ENCODE data around the gene NBPF11.
"Not testable (repeated sequence)": the region's sequence is repeated elsewhere in the genome, so short reads cannot be mapped to it uniquely, and the experiment has no call there.

The NBPF11 gene, protein sequence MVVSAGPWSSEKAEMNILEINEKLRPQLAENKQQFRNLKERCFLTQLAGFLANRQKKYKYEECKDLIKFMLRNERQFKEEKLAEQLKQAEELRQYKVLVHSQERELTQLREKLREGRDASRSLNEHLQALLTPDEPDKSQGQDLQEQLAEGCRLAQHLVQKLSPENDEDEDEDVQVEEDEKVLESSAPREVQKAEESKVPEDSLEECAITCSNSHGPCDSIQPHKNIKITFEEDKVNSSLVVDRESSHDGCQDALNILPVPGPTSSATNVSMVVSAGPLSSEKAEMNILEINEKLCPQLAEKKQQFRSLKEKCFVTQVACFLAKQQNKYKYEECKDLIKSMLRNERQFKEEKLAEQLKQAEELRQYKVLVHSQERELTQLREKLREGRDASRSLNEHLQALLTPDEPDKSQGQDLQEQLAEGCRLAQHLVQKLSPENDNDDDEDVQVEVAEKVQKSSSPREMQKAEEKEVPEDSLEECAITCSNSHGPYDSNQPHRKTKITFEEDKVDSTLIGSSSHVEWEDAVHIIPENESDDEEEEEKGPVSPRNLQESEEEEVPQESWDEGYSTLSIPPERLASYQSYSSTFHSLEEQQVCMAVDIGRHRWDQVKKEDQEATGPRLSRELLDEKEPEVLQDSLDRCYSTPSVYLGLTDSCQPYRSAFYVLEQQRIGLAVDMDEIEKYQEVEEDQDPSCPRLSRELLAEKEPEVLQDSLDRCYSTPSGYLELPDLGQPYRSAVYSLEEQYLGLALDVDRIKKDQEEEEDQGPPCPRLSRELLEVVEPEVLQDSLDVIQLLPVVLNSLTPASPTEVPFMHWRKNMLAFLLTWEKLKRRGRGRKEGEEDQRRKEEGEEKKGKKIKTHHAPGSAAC

DNA sequence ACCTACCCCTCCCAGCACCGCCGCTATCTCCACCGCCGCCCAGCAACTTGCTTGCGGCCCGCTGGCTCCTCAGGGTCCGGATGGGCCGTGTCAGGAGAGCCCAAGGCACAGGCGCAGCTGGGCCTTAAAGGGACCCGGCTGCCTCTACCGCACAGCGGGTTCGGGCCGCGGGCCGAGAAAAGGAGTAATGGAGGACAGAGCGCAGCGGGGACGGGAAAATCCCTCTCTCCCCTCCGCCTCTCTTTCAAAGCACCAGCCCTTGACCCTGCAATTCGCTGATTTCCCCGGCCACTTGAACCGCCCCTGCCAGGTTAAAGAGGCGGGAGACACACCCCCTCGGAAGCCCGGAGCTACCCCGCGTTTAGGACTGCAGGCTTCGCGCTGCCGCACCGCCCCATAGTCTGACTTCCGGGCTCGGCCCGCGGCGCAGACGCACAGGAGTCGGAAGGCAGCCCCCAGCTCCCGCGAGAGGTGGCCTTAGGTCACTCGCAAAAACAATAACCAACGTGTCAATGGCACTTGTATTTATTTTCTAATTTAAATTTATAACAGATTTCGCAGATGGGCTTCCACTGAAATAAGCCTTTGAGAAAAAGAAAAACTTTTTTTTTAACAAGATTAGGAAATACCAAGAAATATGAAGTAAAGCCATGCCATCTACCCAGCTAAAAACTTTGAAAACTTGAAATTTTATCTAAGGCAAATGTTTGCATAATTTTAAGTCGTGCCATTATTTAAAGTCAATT lies at the start of gene NBPF11:
Gene NBPF11, minus strand, starts transcription at position 371 of the 746 bp plus-strand sequence. CDS start 25,278 bp downstream, outside the sequence.
- peak; percentile 89 for DNase-seq
- H3K27ac Mint-ChIP-seq = peak within 1 kb of the TSS; percentile 95
- not testable (repeated sequence) for H3K9me3 Mint-ChIP-seq; H3K36me3 Mint-ChIP-seq (ENCODE audit: low read depth); H3K27me3 Mint-ChIP-seq
- H3K4me1 Mint-ChIP-seq (ENCODE audit: low read depth) = peaks cover 14% of the 10 kb centered on the region
- peak within 1 kb of the TSS; percentile 96 for H3K4me3 Mint-ChIP-seq

DNA sequence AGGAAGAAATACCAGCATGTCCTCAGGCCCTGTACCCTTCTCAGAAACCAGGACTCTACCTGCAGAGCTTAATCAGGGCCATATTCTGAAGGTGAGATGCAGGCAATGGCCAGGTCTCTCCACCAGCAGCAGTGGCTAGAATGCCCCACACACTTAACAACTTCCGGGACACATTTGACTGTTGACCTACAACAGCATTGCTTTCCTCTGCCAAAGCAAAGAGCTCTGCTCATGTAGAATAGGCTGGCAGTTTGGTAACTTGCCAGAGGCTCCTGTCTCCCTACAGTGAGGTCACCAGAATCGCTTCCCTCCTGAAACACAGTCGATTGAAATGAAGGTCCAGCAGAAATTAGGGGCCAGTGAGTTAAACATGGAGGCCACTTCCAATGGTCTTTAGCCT lies 45.3 kb upstream of the NBPF11 start:
- H3K27ac Mint-ChIP-seq; H3K36me3 Mint-ChIP-seq (ENCODE audit: low read depth); H3K4me1 Mint-ChIP-seq (ENCODE audit: low read depth); DNase-seq; H3K9me3 Mint-ChIP-seq; H3K27me3 Mint-ChIP-seq; H3K4me3 Mint-ChIP-seq: not testable (repeated sequence)

DNA sequence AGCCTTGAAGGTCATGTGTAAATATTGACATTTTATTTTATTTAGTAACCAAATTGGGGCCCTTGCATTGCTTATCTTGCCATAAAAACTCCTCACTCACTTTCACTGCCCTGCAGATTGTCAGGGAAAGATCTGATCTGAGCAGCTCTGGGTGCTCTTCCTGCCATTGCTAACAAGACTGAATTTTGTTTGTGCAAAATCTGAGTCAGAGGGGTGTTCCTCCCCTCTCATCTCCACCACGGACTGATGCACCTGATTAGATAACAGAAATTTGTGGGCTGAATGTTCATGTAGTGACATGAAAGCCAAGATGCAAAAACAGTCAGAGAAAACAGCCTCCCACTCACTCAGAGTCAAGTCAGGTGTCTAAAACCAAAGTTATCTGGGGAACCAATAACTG lies 44.9 kb upstream of the NBPF11 start:
- not testable (repeated sequence) for H3K27me3 Mint-ChIP-seq; H3K9me3 Mint-ChIP-seq; H3K27ac Mint-ChIP-seq; H3K36me3 Mint-ChIP-seq (ENCODE audit: low read depth); H3K4me3 Mint-ChIP-seq; DNase-seq; H3K4me1 Mint-ChIP-seq (ENCODE audit: low read depth)

DNA sequence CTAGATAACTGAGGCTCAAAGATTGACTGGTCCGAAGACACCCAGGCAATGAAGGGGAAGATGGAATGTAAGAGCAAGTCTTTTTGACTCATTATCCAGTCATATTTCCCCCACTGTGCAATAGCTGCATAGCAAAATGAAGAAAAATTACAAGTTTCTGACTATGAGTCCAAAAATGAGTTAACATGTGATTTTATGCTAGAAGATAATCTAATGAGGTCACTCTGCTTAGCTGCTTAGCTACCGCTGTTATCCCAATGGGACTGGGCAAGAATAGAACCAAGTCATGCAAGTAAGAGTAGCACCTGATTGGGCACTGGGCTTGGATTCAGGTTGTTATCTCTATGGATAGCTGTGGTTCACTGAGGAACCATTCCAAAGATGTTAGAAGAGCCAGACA lies 43.0 kb upstream of the NBPF11 start:
- not testable (repeated sequence) for DNase-seq

DNA sequence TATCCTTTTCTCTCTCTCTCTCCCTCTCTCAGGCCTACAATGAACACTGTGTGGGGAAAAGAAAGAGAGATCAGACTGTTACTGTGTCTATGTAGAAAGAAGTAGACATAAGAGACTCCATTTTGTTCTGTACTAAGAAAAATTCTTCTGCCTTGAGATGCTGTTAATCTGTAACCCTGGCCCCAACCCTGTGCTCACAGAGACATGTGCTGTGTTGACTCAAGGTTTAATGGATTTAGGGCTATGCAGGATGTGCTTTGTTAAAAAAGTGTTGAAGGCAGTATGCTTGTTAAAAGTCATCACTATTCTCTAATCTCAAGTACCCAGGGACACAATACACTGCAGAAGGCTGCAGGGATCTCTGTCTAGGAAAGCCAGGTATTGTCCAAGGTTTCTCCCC lies 36.7 kb upstream of the NBPF11 start:
- not testable (repeated sequence) for DNase-seq; H3K4me3 Mint-ChIP-seq; H3K36me3 Mint-ChIP-seq (ENCODE audit: low read depth); H3K27ac Mint-ChIP-seq; H3K9me3 Mint-ChIP-seq; H3K27me3 Mint-ChIP-seq; H3K4me1 Mint-ChIP-seq (ENCODE audit: low read depth)

More for the DNA sequence above, 43.0 kb upstream of the NBPF11 start:
- not testable (repeated sequence) for H3K36me3 Mint-ChIP-seq (ENCODE audit: low read depth); H3K9me3 Mint-ChIP-seq; H3K27ac Mint-ChIP-seq; H3K4me1 Mint-ChIP-seq (ENCODE audit: low read depth); H3K27me3 Mint-ChIP-seq; H3K4me3 Mint-ChIP-seq

DNA sequence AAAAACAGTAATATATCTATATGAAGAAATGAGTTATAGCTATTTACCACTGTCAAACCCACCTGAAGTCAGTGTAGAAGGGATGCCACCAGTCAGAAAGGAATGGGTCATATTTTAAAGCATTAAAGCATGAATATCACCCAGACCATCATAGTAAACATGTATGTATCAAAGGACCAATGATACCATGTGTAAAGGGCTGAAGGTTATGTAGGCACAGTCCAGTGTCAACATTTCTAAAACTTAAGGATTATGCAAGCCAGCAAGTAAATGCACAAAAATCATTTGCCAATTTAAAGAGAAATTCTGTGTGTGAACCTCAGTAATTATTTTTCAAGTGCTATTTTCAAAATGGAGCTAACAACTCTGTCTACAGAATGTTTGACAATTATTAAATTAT lies 26.6 kb upstream of the NBPF11 start:
- H3K9me3 Mint-ChIP-seq; H3K4me3 Mint-ChIP-seq; H3K27me3 Mint-ChIP-seq; DNase-seq; H3K4me1 Mint-ChIP-seq (ENCODE audit: low read depth); H3K27ac Mint-ChIP-seq; H3K36me3 Mint-ChIP-seq (ENCODE audit: low read depth): not testable (repeated sequence)

DNA sequence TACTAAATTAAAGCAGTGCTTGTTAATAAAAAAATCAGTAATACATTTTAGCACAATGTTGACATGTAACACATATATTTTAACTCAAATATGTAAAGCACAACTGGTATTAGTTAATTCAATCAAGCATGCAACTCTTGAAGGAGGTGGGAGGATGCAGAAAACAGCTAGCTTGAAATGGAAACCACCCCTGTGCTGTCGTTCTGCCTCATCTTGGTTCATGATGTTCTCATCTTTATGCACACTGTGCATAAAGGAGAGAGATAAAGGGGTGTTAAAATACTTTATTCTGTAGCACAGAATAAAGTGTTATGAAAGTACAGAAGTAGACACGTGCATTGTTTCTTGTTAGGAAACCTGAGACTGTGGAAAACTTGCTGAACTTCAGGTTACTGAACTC lies 23.3 kb upstream of the NBPF11 start:
- not testable (repeated sequence) for H3K4me3 Mint-ChIP-seq; H3K27me3 Mint-ChIP-seq; H3K36me3 Mint-ChIP-seq (ENCODE audit: low read depth); H3K4me1 Mint-ChIP-seq (ENCODE audit: low read depth); H3K27ac Mint-ChIP-seq; DNase-seq; H3K9me3 Mint-ChIP-seq

DNA sequence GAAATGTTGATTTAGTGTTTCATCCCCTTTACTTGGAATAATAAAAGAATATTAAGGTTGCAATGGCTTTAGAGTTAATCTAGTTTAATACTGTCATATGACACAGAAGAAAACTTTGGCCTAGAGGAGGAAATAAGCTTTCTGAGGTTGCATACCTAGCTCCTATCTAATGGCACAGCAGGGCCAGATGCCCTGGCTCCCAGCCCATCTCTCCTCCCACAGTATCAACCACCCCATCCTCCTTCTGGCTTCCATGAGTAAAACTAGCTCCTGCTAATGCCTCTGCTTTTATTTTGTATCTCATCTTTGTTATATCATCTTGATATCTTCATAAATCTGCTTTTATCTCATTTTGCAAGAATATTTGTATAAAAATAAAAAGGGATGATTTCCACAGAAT lies 19.9 kb upstream of the NBPF11 start:
- not testable (repeated sequence) for H3K4me3 Mint-ChIP-seq; H3K36me3 Mint-ChIP-seq (ENCODE audit: low read depth); H3K27me3 Mint-ChIP-seq; H3K4me1 Mint-ChIP-seq (ENCODE audit: low read depth); DNase-seq; H3K27ac Mint-ChIP-seq; H3K9me3 Mint-ChIP-seq

DNA sequence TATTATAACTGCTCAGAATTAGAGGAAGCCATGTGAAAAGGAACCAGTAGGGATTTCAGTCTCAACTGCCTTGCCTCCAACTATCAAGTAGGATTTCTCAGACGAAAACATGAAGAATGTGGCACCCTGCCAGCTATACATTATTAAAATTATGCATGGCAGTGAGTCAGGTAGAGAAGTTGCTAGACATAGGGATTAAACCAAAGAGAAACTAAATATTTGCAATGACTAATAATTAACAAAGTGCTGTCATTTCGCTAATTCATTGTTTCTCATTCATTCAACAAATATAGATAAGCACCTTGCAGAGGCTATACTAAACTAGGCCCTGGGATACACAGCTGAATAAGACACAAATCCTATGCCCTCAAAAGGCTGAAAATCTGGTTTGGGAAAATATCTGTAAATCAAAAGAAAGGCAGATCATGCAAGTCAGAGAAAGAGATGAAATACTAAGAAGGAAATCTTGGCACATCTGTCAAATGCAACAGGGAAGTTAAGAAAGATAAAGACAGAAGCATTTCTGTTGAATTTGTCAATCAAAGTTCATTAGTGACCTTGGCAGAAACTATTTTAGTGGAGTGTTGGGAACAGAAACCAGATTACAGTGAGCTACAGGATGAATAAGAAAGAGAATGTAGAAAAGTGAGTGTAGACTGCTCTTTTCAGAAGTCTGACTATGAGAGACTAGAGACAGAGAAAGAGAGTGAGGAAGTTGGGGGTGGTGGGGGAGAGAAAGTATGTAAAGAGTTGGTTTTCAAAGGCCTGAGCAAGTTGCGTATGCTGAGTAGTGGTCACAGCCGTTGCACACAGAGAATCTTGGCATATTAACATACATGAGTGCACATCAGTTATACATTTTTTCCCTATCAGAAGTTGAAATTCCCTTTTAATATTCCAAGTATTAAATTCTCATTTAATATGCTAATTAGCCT lies 14.7 kb upstream of the NBPF11 start:
- DNase-seq = no peak
- H3K9me3 Mint-ChIP-seq = no peaks in the 10 kb centered on the region
- H3K4me1 Mint-ChIP-seq (ENCODE audit: low read depth) = peaks cover 4% of the 10 kb centered on the region
- no peaks in the 10 kb centered on the region for H3K36me3 Mint-ChIP-seq (ENCODE audit: low read depth)
- no peak overlapping the region for H3K27ac Mint-ChIP-seq
- no peak overlapping the region for H3K4me3 Mint-ChIP-seq
- H3K27me3 Mint-ChIP-seq = no peaks in the 10 kb centered on the region

DNA sequence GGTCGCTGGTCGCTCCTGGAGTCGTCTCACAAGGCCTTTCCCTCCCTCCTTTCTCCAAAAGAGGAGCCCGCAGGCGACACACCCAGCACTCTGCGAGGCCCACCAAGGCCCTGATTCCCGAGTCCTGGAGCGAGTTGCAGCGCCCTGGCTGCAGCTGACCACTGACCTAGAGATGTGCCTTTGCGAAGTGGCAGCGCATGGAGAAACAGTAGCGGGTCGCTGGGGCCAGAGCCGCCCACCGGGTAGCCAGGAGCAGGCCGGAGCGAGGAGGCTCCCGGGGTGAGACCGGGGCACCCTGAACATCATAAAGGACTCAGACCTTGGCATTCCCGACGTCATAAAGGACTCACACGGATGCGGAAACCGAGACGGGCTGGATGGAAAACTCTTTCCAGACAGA lies 10.3 kb upstream of the NBPF11 start:
- Mint-ChIP-seq H3K4me1 (ENCODE audit: low read depth) (peaks cover 9% of the 10 kb centered on the region), H3K4me3 (no peak overlapping the region), H3K27ac (no peak overlapping the region), H3K9me3 (no peaks in the 10 kb centered on the region), H3K27me3 (peaks cover 28% of the 10 kb centered on the region), H3K36me3 (ENCODE audit: low read depth) (no peaks in the 10 kb centered on the region)
- no peak for DNase-seq

DNA sequence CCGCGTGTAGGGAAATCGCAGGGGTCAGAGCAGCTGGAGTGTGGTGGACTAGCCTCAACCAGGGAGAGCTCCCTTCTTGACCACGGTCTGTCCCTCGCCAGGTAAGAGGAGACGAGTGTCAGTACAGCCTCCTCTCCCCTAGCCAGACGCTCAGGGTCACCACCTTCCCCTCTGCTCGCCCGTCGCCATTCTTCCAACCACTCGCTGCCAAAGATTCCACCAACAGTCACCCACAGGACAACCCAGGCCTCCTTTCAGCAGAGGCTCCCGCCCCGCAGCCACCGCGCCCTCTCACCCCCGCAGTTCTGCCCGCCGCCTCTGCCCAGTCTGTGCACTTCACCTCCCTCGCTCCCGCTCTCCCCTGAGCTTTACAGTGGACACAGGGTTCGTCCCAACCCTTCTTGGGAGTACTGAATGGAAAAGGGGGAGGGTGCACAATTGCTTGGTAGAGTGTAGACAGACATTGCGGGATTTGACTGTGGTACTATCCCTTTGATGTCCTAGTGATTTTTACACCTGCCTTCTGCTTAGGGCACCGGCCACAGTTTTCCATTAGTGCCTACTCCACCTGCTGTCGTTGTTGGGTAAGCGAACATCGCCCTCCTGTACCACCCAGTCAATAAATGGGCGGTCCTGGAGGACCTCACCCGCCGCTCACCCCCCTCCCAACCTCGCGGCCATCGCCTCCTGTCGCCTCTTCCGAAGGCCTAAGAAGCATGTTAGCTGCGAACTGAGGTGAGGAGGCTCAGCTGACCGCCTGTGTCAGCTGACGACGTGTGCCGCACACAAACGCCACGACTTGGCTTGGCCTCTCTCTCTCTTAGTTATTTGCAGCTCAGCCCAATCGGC lies 9.2 kb upstream of the NBPF11 start:
- DNase-seq = no peak
- Mint-ChIP-seq H3K36me3 (ENCODE audit: low read depth) (no peaks in the 10 kb centered on the region), H3K27me3 (peaks cover 29% of the 10 kb centered on the region), H3K9me3 (no peaks in the 10 kb centered on the region), H3K27ac (no peak overlapping the region), H3K4me1 (ENCODE audit: low read depth) (peaks cover 6% of the 10 kb centered on the region), H3K4me3 (no peak overlapping the region)

DNA sequence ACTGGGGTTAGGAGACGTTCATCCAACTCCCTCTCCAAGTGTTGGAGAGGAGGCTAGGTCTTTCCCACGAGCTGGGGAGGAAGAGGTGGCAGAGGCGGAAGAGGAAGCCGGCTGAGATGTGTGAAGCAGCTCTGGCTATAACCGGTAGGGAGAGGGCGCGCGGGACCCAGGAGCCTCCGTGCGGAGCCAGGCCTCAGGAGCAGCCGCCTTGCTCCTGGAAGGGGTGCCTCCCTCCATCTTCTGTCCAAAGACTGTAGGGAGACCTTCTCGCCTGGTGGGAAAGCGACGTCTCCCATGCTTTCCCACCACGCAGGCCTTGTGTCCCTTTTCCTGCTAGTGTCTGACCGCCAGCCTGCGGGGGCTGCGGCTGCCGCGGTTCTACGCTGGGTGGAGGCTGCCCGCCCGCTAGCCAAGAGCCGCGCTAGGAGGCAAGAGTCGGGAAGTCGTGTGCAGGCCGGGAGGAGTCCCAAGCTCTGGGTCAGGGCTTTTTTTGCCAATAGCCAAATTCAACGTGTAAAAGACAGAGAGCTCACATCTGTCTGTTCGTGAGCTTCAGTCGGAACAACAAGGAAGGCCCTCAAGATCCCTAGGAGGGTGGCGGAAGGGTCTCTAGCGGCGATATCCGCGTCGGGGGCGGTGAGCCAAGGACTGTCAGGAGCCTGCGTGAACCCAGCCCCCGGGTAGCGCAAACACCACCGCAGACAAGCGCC lies 8.4 kb upstream of the NBPF11 start:
- no peak overlapping the region for H3K27ac Mint-ChIP-seq
- no peaks in the 10 kb centered on the region for H3K9me3 Mint-ChIP-seq
- H3K4me3 Mint-ChIP-seq = no peak overlapping the region
- no peaks in the 10 kb centered on the region for H3K36me3 Mint-ChIP-seq (ENCODE audit: low read depth)
- peaks cover 35% of the 10 kb centered on the region for H3K27me3 Mint-ChIP-seq
- H3K4me1 Mint-ChIP-seq (ENCODE audit: low read depth) = peaks cover 11% of the 10 kb centered on the region
- DNase-seq = no peak

DNA sequence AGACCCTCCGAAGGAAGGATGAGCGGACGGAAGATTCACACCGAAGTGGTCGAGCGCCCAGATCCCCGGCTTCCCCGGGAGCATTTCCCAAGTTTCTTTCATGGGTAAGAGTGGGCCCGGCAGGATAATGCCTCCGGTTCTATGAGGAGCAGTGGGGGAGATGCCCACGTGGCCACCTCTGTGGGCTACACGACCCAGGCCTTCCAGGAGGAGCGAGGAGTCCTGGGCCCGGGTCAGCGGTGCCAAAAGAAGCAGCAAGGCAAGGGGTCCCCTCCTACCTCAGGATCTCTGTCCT lies 7.9 kb upstream of the NBPF11 start:
- H3K9me3 Mint-ChIP-seq = no peaks in the 10 kb centered on the region
- no peak overlapping the region for H3K4me3 Mint-ChIP-seq
- H3K4me1 Mint-ChIP-seq (ENCODE audit: low read depth) = peaks cover 13% of the 10 kb centered on the region
- no peak overlapping the region for H3K27ac Mint-ChIP-seq
- DNase-seq = no peak
- no peaks in the 10 kb centered on the region for H3K36me3 Mint-ChIP-seq (ENCODE audit: low read depth)
- peaks cover 37% of the 10 kb centered on the region for H3K27me3 Mint-ChIP-seq

All from activated T-cell treated with anti-CD3 and anti-CD28 coated beads, Interleukin-2, amount 50 U/mL, for 24 hours (primary cell).